Peyer's patch (tissue), 4 donors: ENCODE data around the gene DDR1.

ENCODE experiments used
- POLR2A ChIP-seq, 2 donors: fragments of 450-650 bp; IDR thresholded peaks; one replicate each; pipeline ENCODE4 v1.5.1; 2017; ENCODE audit warnings: antibody characterized with exemption in 2 of 2, mild to moderate bottlenecking in 2 of 2, moderate library complexity in 2 of 2
- TF ChIP-seq, protein P1 (sequence below), 6 experiments: fragments of 450-650 bp in 4 of 6; fragments of 200-600 bp in 2 of 6; sonication (generic) in 1 of 6; IDR thresholded peaks; one replicate each; pipeline ENCODE4 v1.5.1; 2017 to 2019; ENCODE audit warnings: antibody characterized with exemption in 6 of 6, mild to moderate bottlenecking in 3 of 6, moderate library complexity in 1 of 6

DNA sequence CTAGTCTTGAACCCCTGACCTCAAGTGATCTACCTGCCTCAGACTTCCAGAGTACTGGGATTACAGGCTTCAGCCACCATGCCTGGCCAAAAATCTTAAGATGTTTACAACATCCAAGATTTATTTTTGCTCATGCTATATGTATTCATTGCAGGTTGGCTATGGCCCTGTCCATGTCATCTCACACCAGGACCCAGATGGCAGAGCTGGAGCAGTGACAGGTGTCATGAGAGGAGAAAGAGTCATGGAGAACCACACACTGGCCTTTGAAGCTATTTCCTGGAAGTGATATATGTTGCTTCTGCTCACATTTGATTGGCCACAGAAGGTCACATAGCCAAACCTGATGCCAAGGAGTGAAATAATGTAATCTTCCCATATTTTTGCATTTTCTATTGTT lies 13.8 kb upstream of the DDR1 start:
- no peak for TF ChIP-seq POLR2A (IDR thresholded peaks at IDR 0.05)
- TF ChIP-seq, protein P1, sequence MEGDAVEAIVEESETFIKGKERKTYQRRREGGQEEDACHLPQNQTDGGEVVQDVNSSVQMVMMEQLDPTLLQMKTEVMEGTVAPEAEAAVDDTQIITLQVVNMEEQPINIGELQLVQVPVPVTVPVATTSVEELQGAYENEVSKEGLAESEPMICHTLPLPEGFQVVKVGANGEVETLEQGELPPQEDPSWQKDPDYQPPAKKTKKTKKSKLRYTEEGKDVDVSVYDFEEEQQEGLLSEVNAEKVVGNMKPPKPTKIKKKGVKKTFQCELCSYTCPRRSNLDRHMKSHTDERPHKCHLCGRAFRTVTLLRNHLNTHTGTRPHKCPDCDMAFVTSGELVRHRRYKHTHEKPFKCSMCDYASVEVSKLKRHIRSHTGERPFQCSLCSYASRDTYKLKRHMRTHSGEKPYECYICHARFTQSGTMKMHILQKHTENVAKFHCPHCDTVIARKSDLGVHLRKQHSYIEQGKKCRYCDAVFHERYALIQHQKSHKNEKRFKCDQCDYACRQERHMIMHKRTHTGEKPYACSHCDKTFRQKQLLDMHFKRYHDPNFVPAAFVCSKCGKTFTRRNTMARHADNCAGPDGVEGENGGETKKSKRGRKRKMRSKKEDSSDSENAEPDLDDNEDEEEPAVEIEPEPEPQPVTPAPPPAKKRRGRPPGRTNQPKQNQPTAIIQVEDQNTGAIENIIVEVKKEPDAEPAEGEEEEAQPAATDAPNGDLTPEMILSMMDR (IDR thresholded peaks at IDR 0.05) = no peak
